Ishikawa (cell line): ENCODE data around the gene CLEC10A.

Experiments
- CREB1 ChIP-seq: IDR thresholded peaks from 2 replicates; pipeline ENCODE4 v1.6.1; 2012; ENCODE audit warnings: low read depth
- EGR1 ChIP-seq: IDR thresholded peaks from 2 replicates; pipeline ENCODE4 v1.6.1; 2012
- TAF1 ChIP-seq: IDR thresholded peaks from 2 replicates; pipeline ENCODE4 v1.6.1; 2012; ENCODE audit warnings: low read depth, mild to moderate bottlenecking
- ZBTB7A ChIP-seq: IDR thresholded peaks from 2 replicates; pipeline ENCODE4 v1.6.1; 2012; ENCODE audit warnings: low read depth
- TF ChIP-seq, protein P1 (sequence below): IDR thresholded peaks from 2 replicates; pipeline ENCODE4 v1.6.1; 2012; ENCODE audit warnings: low read depth, mild to moderate bottlenecking

- TF ChIP-seq, protein P1, sequence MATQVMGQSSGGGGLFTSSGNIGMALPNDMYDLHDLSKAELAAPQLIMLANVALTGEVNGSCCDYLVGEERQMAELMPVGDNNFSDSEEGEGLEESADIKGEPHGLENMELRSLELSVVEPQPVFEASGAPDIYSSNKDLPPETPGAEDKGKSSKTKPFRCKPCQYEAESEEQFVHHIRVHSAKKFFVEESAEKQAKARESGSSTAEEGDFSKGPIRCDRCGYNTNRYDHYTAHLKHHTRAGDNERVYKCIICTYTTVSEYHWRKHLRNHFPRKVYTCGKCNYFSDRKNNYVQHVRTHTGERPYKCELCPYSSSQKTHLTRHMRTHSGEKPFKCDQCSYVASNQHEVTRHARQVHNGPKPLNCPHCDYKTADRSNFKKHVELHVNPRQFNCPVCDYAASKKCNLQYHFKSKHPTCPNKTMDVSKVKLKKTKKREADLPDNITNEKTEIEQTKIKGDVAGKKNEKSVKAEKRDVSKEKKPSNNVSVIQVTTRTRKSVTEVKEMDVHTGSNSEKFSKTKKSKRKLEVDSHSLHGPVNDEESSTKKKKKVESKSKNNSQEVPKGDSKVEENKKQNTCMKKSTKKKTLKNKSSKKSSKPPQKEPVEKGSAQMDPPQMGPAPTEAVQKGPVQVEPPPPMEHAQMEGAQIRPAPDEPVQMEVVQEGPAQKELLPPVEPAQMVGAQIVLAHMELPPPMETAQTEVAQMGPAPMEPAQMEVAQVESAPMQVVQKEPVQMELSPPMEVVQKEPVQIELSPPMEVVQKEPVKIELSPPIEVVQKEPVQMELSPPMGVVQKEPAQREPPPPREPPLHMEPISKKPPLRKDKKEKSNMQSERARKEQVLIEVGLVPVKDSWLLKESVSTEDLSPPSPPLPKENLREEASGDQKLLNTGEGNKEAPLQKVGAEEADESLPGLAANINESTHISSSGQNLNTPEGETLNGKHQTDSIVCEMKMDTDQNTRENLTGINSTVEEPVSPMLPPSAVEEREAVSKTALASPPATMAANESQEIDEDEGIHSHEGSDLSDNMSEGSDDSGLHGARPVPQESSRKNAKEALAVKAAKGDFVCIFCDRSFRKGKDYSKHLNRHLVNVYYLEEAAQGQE = no peak
- TF ChIP-seq ZBTB7A = no peak
- TF ChIP-seq TAF1 = no peak
- no peak for TF ChIP-seq EGR1
- no peak for TF ChIP-seq CREB1
Observed at GRCh38 chr17:7097940-7098339, 17.9 kb upstream of the CLEC10A start.
